ENCODE data around the gene GDE1.

GRCh38 chr16:19524356-19524615, 2.4 kb upstream of the GDE1 start:
- TF ChIP-seq CTCF (IDR thresholded peaks at IDR 0.05) (no peak), POLR2A (IDR thresholded peaks at IDR 0.05) (no peak), EP300 (IDR thresholded peaks at IDR 0.05) (no peak), POLR2AphosphoS5 (IDR thresholded peaks at IDR 0.05) (no peak)
